Hepatocyte (in vitro differentiated cells): ENCODE data around the gene JAKMIP1. TPM values are rescaled to one million over a fixed set of nuclear protein-coding genes. Genes with fewer than 3 reads are reported as not detected.

Source experiments
- DNase-seq: peaks from one replicate; pipeline ENCODE4 v3.0.0-alpha.2; 2016; ENCODE audit warnings: low spot score
- H2AFZ ChIP-seq: fragments of 200-600 bp; sonication (generic); 2 replicates; pipeline ENCODE4 v1.6.0; 2016; ENCODE audit warnings: antibody characterized with exemption, mild to moderate bottlenecking
- H3K27ac ChIP-seq: fragments of 200-600 bp; sonication (generic); 2 replicates; pipeline ENCODE4 v1.5.1; 2016; ENCODE audit warnings: mild to moderate bottlenecking
- H3K27me3 ChIP-seq: fragments of 200-600 bp; sonication (generic); 2 replicates; pipeline ENCODE4 v1.6.1; 2016
- H3K36me3 ChIP-seq: fragments of 200-600 bp; sonication (generic); replicated peaks from 2 replicates; pipeline ENCODE4 v1.5.1; 2016; ENCODE audit warnings: low read depth; ENCODE audit not compliant: insufficient read depth
- H3K4me1 ChIP-seq: fragments of 200-600 bp; sonication (generic); 2 replicates; pipeline ENCODE4 v1.5.1; 2016; ENCODE audit warnings: mild to moderate bottlenecking, moderate library complexity; ENCODE audit not compliant: insufficient read depth
- H3K4me2 ChIP-seq: fragments of 200-600 bp; sonication (generic); 2 replicates; pipeline ENCODE4 v1.6.0; 2016
- H3K4me3 ChIP-seq: fragments of 200-600 bp; sonication (generic); 2 replicates; pipeline ENCODE4 v1.5.1; 2016; ENCODE audit warnings: mild to moderate bottlenecking
- H3K79me2 ChIP-seq: fragments of 200-600 bp; sonication (generic); 2 replicates; pipeline ENCODE4 v1.6.0; 2017; ENCODE audit warnings: mild to moderate bottlenecking
- H3K9me2 ChIP-seq: fragments of 200-600 bp; sonication (generic); replicated peaks from 2 replicates; pipeline ENCODE4 v1.6.0; 2017; ENCODE audit warnings: mild to moderate bottlenecking; ENCODE audit not compliant: insufficient read depth
- H3K9me3 ChIP-seq: fragments of 200-600 bp; sonication (generic); 2 replicates; pipeline ENCODE4 v1.5.1; 2016; ENCODE audit warnings: low read depth, mild to moderate bottlenecking
- H4K20me1 ChIP-seq: fragments of 200-600 bp; sonication (generic); 2 replicates; pipeline ENCODE4 v1.6.0; 2016; ENCODE audit warnings: mild to moderate bottlenecking; ENCODE audit not compliant: insufficient read depth, poor library complexity, severe bottlenecking
- EZH2 ChIP-seq: fragments of 200-600 bp; sonication (generic); IDR thresholded peaks from 2 replicates; pipeline ENCODE4 v1.6.1; 2016; ENCODE audit warnings: antibody characterized with exemption, mild to moderate bottlenecking, borderline replicate concordance
- EZH2phosphoT487 ChIP-seq: fragments of 200-600 bp; sonication (generic); IDR thresholded peaks from one replicate; pipeline ENCODE4 v1.6.1; 2018; ENCODE audit warnings: antibody characterized with exemption, mild to moderate bottlenecking, low read depth, moderate library complexity; ENCODE audit not compliant: unreplicated experiment, severe bottlenecking
- WGBS: methylation state at CpG from one replicate; pipeline ENCODE4 v1.1.6; 2016; ENCODE audit warnings: low lambda C conversion rate; ENCODE audit errors: missing lambda C conversion rate; 5-methylcytosine and 5-hydroxymethylcytosine counted together
- polyA plus RNA-seq: library from polyadenylated mRNA; unstranded; fragments of >200 nt; fragmentation: Nextera tagmentation; extraction: Ambion mirVana; gene quantifications from 2 replicates; pipeline ENCODE4 v1.2.1, GENCODE V29; 2016
- total RNA-seq: library from RNA; depleted of rRNA; stranded (reverse); fragments of >200 nt; gene quantifications from 2 replicates; pipeline ENCODE4 v1.2.3, GENCODE V29; 2014
- TF ChIP-seq, protein P1 (sequence below): fragments of 200-600 bp; sonication (generic); IDR thresholded peaks from 2 replicates; pipeline ENCODE4 v1.5.1; 2016; ENCODE audit warnings: antibody characterized with exemption, mild to moderate bottlenecking; ENCODE audit not compliant: poor library complexity

The JAKMIP1 gene
- total and polyA plus RNA-seq, 2 experiments from 2014 or later: not detected

DNA sequence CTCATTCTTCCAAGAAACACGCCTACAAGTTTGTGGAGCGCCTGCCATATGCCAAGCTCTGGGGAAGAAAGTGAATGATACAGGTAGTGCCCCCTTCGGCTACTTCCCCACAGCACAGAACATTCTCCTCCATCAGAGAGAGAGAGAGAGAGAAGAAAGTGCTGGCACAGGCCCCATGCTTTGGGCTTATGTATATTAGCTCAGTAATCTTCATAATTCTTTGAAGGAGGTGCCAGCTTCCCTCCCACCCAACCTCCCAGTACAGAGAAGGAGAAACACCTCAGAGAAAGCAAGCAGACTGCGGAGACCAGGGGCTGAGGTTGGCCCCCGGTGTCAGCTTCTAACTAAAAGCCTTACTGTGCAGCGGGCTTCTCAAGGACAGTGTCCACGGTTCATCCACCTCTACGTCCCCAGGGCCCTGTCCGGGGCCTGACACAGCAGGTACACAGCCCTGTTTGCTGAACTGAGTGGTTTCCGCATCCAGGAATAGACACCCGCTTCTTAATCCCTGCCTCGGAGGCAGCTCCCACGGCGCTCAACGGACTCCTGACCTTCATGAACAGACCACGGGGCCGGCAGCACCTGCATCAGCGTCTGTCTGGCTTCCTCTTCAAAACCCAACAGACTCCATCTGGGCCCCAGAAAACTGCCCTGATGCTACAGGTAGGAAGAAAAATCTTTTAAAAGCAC lies 50.2 kb downstream of the JAKMIP1 start:
- Histone ChIP-seq H2AFZ (no peak overlapping the region), H3K27ac (no peak overlapping the region), H3K9me3 (no peaks in the 10 kb centered on the region), H3K4me2 (no peak overlapping the region), H4K20me1 (no peaks in the 10 kb centered on the region), H3K79me2 (no peaks in the 10 kb centered on the region), H3K36me3 (no peaks in the 10 kb centered on the region), H3K9me2 (no peaks in the 10 kb centered on the region), H3K4me1 (no peaks in the 10 kb centered on the region), H3K4me3 (no peak overlapping the region), H3K27me3 (no peaks in the 10 kb centered on the region)
- no peak for DNase-seq
- TF ChIP-seq, protein P1, sequence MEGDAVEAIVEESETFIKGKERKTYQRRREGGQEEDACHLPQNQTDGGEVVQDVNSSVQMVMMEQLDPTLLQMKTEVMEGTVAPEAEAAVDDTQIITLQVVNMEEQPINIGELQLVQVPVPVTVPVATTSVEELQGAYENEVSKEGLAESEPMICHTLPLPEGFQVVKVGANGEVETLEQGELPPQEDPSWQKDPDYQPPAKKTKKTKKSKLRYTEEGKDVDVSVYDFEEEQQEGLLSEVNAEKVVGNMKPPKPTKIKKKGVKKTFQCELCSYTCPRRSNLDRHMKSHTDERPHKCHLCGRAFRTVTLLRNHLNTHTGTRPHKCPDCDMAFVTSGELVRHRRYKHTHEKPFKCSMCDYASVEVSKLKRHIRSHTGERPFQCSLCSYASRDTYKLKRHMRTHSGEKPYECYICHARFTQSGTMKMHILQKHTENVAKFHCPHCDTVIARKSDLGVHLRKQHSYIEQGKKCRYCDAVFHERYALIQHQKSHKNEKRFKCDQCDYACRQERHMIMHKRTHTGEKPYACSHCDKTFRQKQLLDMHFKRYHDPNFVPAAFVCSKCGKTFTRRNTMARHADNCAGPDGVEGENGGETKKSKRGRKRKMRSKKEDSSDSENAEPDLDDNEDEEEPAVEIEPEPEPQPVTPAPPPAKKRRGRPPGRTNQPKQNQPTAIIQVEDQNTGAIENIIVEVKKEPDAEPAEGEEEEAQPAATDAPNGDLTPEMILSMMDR: no peak
- TF ChIP-seq EZH2 (no peak), EZH2phosphoT487 (no peak)
- 88% methylated on average over 18 of the region's 18 CpGs for WGBS

DNA sequence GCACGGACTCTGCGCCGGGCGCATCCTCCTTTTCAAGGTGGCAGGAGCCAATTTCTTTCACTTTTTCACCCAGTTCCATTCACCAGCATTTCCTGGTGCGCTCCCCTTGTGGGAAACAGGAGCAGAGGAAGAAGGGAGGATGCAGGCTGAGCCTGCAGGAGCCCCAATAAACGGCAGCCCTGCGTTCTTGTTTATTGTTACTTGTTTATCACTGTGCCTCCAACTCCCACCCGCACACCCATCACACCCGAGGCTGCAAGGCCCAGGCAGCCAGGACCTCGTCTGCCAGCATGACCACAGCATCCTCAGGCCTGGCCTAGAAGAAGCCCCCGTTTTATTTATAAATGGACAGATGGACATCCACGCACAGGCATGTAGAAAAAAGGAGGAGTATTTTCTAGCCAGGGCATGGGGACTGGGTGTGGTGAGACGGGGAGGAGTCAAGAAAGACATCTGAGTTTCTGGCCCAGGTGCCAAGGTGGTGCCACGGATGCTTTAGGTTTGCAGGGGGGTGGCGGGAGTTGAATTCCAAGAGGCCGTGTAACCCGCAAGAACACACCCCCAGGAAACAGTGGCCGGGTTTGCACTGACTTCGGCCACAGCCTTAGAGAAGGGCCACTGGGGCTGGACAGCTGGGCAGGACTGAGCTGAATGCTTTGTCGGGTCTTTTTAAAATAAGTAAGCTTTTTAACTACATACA lies 51.7 kb downstream of the JAKMIP1 start:
- no peak for TF ChIP-seq EZH2phosphoT487
- no peak for TF ChIP-seq EZH2
- TF ChIP-seq, protein P1: no peak
- H3K4me3 ChIP-seq: no peak overlapping the region
- DNase-seq: no peak
- no peaks in the 10 kb centered on the region for H3K27me3 ChIP-seq
- WGBS: 91% methylated on average over 20 of the region's 20 CpGs
- no peaks in the 10 kb centered on the region for H3K9me2 ChIP-seq
- H3K4me1 ChIP-seq: no peaks in the 10 kb centered on the region
- no peak overlapping the region for H3K27ac ChIP-seq
- H3K4me2 ChIP-seq: no peak overlapping the region
- H2AFZ ChIP-seq: no peak overlapping the region
- H3K9me3 ChIP-seq: no peaks in the 10 kb centered on the region
- no peaks in the 10 kb centered on the region for H4K20me1 ChIP-seq
- H3K79me2 ChIP-seq: no peaks in the 10 kb centered on the region
- H3K36me3 ChIP-seq: no peaks in the 10 kb centered on the region

DNA sequence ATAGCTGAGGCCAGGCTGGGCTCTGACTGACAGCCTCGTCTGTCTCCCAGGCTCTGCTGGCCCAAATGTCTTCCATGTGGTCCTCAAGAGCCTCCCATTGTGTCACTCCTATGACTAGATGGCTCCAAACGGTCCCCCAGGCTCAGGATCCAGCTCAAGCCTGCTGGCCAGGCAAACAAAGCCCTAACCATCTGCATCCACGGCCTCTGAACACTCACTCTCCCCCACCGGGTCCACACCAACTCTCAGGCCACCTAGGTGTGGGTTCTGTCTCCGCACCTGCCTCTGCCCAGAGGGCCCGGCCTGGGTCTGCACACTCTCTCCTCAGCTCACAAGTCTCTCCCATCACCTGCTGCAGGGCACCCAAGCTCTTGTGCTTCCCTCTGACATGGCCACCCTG lies 52.9 kb downstream of the JAKMIP1 start:
- WGBS: 86% methylated on average over 6 of the region's 6 CpGs
- H3K27me3 ChIP-seq: no peaks in the 10 kb centered on the region

More for the DNA sequence above, 52.9 kb downstream of the JAKMIP1 start:
- Histone ChIP-seq H3K4me1 (no peaks in the 10 kb centered on the region), H3K36me3 (no peaks in the 10 kb centered on the region), H3K79me2 (no peaks in the 10 kb centered on the region), H3K27ac (no peak overlapping the region), H4K20me1 (no peaks in the 10 kb centered on the region), H3K9me3 (no peaks in the 10 kb centered on the region), H3K4me2 (no peak overlapping the region), H3K4me3 (no peak overlapping the region), H3K9me2 (no peaks in the 10 kb centered on the region), H2AFZ (no peak overlapping the region)
- no peak for DNase-seq
- TF ChIP-seq EZH2 (no peak), EZH2phosphoT487 (no peak)
- TF ChIP-seq, protein P1: no peak
